Natural killer cell (primary cell): ENCODE data around the gene PDZRN4. TPM values are rescaled to one million over a fixed set of nuclear protein-coding genes. Genes with fewer than 3 reads are reported as not detected.

Experiments
- ATAC-seq, 3 donors: fragments of 150-1000 bp in 2 of 3; fragments of 200-7000 bp in 1 of 3; cut with Tn5 transposase; 1 replicate in 1 of 3; 2 replicates in 2 of 3; pipeline ENCODE4 v1.10.0; 2021; ENCODE audit warnings: mild to moderate bottlenecking in 2 of 3, moderate library complexity in 2 of 3
- DNase-seq, 2 donors: peaks; one replicate each; pipeline versions ENCODE4 v3.0.0 to v3.0.0-alpha.2; 2013 to 2021; ENCODE audit warnings: mixed read lengths in 1 of 2
- H3K27ac ChIP-seq: one replicate; pipeline ENCODE4 v1.5.1; 2013; ENCODE audit warnings: mild to moderate bottlenecking, low read length
- H3K27me3 ChIP-seq: one replicate; pipeline ENCODE4 v1.6.1; 2013; ENCODE audit warnings: low read length; ENCODE audit not compliant: control insufficient read depth, insufficient read depth
- H3K36me3 ChIP-seq: one replicate; pipeline ENCODE4 v1.6.1; 2013; ENCODE audit warnings: low read length; ENCODE audit not compliant: control insufficient read depth, insufficient read depth
- H3K4me1 ChIP-seq: one replicate; pipeline ENCODE4 v1.6.1; 2013; ENCODE audit warnings: low read length; ENCODE audit not compliant: control insufficient read depth, insufficient read depth
- H3K4me3 ChIP-seq: one replicate; pipeline ENCODE4 v1.5.1; 2013; ENCODE audit warnings: low read length
- H3K9me3 ChIP-seq: one replicate; pipeline ENCODE4 v1.6.1; 2013; ENCODE audit warnings: low read length; ENCODE audit not compliant: control insufficient read depth, insufficient read depth
- H3K27ac Mint-ChIP-seq, 2 donors: one replicate each; pipeline ENCODE4 v1.8.0; 2022; ENCODE audit warnings: mild to moderate bottlenecking in 2 of 2, mixed read lengths in 2 of 2, moderate library complexity in 1 of 2
- H3K27me3 Mint-ChIP-seq, 2 donors: one replicate each; pipeline ENCODE4 v1.8.0; 2022; ENCODE audit warnings: low read depth in 2 of 2, mixed read lengths in 2 of 2
- H3K36me3 Mint-ChIP-seq: one replicate; pipeline ENCODE4 v1.8.0; 2022; ENCODE audit warnings: mixed read lengths
- H3K4me1 Mint-ChIP-seq, 2 donors: one replicate each; pipeline ENCODE4 v1.8.0; 2022; ENCODE audit warnings: mixed read lengths in 2 of 2
- H3K4me3 Mint-ChIP-seq: one replicate; pipeline ENCODE4 v1.8.0; 2022; ENCODE audit warnings: mild to moderate bottlenecking, moderate library complexity, mixed read lengths
- H3K9me3 Mint-ChIP-seq, 2 donors: one replicate each; pipeline ENCODE4 v1.8.0; 2022; ENCODE audit warnings: mixed read lengths in 2 of 2
- CTCF ChIP-seq: fragments of 200-600 bp; IDR thresholded peaks from one replicate; pipeline ENCODE4 v1.8.0; 2022; ENCODE audit warnings: antibody characterized with exemption
- WGBS: methylation state at CpG from one replicate; pipeline ENCODE4 v1.1.7; 2013; ENCODE audit warnings: missing lambda C conversion rate; ENCODE audit not compliant: insufficient coverage; 5-methylcytosine and 5-hydroxymethylcytosine counted together
- intact Hi-C: fragments of 100-400 bp; cut with micrococcal nuclease; formaldehyde crosslinking; loops from one replicate; pipeline ENCODE4 v1.14.2; 2022
- total RNA-seq, 4 donors: library from RNA; stranded (reverse); fragments of 120-200 nt in 1 of 4; gene quantifications; one replicate each; pipeline versions ENCODE4 v1.2.3 to v1.2.4, GENCODE V29; 2013 to 2022

The PDZRN4 gene
- total RNA-seq, 3 donors from 2014 or later (not counting 1 experiment from before 2014, with no cell fraction given) = not detected

DNA sequence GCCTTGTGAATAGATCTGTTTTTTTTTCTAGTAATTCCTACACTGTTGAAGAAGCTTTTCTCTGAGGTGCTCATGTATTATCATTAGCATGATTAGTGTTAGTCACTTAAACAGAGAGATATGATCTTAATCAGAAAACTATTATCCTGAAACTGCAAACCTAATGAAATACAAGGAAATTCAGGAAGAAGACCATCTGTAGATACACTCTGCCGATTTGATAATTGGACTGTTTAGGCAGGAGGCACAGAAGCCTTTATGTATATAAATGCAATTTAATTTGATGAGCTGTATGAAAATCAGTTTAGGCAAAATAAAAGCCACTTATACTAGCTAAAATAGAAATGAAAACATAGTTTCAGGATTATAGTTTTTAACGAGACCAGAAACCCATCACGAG lies 23.3 kb downstream of the PDZRN4 start:
- H3K4me1 ChIP-seq = no peaks in the 10 kb centered on the region
- no peaks in the 10 kb centered on the region for H3K36me3 Mint-ChIP-seq
- no peaks in the 10 kb centered on the region for H3K9me3 ChIP-seq
- H3K4me1 Mint-ChIP-seq = no peaks in the 10 kb centered on the region
- 40% methylated on average over 1 of the region's 3 CpGs for whole genome bisulfite sequencing
- intact Hi-C loops = no loop called here
- TF ChIP-seq CTCF = no peak
- DNase-seq (no peak), ATAC-seq (no peak)
- no peak overlapping the region for H3K27ac Mint-ChIP-seq
- H3K27me3 ChIP-seq = no peaks in the 10 kb centered on the region
- peaks cover 0 to 3% of the 10 kb centered on the region in 2 donors for H3K9me3 Mint-ChIP-seq
- H3K4me3 Mint-ChIP-seq = no peak overlapping the region
- H3K36me3 ChIP-seq = no peaks in the 10 kb centered on the region
- no peak overlapping the region for H3K4me3 ChIP-seq
- H3K27me3 Mint-ChIP-seq = no peaks in the 10 kb centered on the region
- no peak overlapping the region for H3K27ac ChIP-seq

GRCh38 chr12:41212625-41213024 lies 24.5 kb downstream of the PDZRN4 start:
- Mint-ChIP-seq H3K4me3 (no peak overlapping the region), H3K36me3 (no peaks in the 10 kb centered on the region), H3K27me3 (no peaks in the 10 kb centered on the region), H3K4me1 (no peaks in the 10 kb centered on the region), H3K9me3 (peaks cover 0 to 5% of the 10 kb centered on the region in 2 donors), H3K27ac (no peak overlapping the region)
- WGBS = 33% methylated on average over 2 of the region's 2 CpGs
- TF ChIP-seq CTCF = no peak
- no peaks in the 10 kb centered on the region for H3K36me3 ChIP-seq
- no peak overlapping the region for H3K4me3 ChIP-seq
- ATAC-seq (no peak), DNase-seq (no peak)
- H3K27me3 ChIP-seq = no peaks in the 10 kb centered on the region
- H3K27ac ChIP-seq = no peak overlapping the region
- H3K9me3 ChIP-seq = no peaks in the 10 kb centered on the region
- no peaks in the 10 kb centered on the region for H3K4me1 ChIP-seq
- intact Hi-C loops = no loop called here

- Mint-ChIP-seq H3K4me1 (no peaks in the 10 kb centered on the region), H3K4me3 (no peak overlapping the region), H3K27me3 (no peaks in the 10 kb centered on the region), H3K36me3 (no peaks in the 10 kb centered on the region), H3K27ac (no peak overlapping the region), H3K9me3 (peaks cover 0 to 5% of the 10 kb centered on the region in 2 donors)
- Histone ChIP-seq H3K36me3 (no peaks in the 10 kb centered on the region), H3K27me3 (no peaks in the 10 kb centered on the region), H3K4me3 (no peak overlapping the region), H3K9me3 (no peaks in the 10 kb centered on the region), H3K4me1 (no peaks in the 10 kb centered on the region), H3K27ac (no peak overlapping the region)
- 62% methylated on average over 6 of the region's 7 CpGs for WGBS
- intact Hi-C loops = no loop called here
- DNase-seq (no peak), ATAC-seq (no peak)
- no peak for TF ChIP-seq CTCF
These were observed 25.0 kb downstream of the PDZRN4 start for GRCh38 chr12:41213107-41213506.

DNA sequence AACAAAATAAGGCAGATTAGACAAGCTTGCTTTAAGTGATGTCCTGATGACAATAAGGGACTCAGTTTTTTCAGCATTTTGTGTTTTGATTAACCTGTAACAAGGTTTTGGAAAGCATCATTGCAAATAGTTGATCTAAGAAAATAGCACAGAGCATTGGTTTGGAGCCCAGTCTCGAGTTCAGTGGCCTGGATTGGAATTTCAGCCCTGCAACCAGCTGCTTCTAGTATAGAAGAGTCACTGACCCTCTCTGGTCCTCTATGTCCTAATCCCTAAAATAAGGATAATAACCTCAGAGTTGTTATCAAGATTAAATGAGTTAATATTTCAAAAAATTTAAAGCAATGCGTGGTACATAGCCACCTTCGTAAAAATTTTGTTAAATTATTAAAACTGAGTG lies 25.5 kb downstream of the PDZRN4 start:
- H3K27ac Mint-ChIP-seq = no peak overlapping the region
- H3K9me3 ChIP-seq = no peaks in the 10 kb centered on the region
- WGBS = 91% methylated on average over 3 of the region's 3 CpGs
- no peak for TF ChIP-seq CTCF
- no peaks in the 10 kb centered on the region for H3K4me1 Mint-ChIP-seq
- H3K36me3 Mint-ChIP-seq = no peaks in the 10 kb centered on the region
- no peaks in the 10 kb centered on the region for H3K4me1 ChIP-seq
- intact Hi-C loops = no loop called here
- no peak overlapping the region for H3K4me3 Mint-ChIP-seq
- DNase-seq = no peak
- no peaks in the 10 kb centered on the region for H3K27me3 Mint-ChIP-seq
- peaks cover 0 to 5% of the 10 kb centered on the region in 2 donors for H3K9me3 Mint-ChIP-seq
- no peaks in the 10 kb centered on the region for H3K36me3 ChIP-seq
- H3K4me3 ChIP-seq = no peak overlapping the region
- H3K27me3 ChIP-seq = no peaks in the 10 kb centered on the region
- no peak for ATAC-seq
- H3K27ac ChIP-seq = no peak overlapping the region
